Stimulated activated CD8-positive, alpha-beta memory T cell treated with anti-CD3 and anti-CD28 coated beads, Interleukin-4, amount 100 ng/mL, for 48 hours (primary cell): Measurements from ENCODE around the gene DLGAP4.

Source experiments
- DNase-seq: peaks from one replicate; pipeline ENCODE4 v3.0.0-alpha.2; 2020

Gene DLGAP4

DNA sequence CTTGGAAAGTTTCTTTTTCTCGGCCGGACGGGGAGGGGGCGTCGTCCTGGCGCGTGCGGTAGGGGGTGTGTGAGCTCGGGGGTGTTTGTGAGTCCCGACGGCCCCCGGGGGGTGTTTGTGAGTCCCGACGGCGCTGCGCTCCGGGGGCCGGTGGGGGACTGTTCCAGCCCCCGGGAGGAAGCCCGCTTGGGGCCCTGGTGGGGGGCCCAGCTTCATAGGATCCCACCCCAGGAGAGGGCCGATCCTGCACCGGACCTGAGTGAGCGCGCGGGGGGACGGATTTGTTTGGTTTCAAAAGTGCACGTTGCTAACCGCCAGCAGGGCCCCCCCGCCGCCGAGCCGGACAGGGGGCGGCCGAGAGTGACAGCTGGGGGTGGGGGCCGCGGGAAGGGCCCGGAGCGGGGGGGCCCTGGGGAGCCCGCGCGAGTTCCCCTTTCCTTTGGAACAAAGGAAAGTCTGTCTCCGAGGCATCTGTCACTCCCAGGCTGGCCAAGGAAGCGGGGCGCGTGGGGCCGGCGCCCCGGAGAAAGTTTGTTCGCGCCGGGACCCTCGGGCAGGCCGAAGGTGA is 267.7 kb downstream of the DLGAP4 start:
- peak; percentile 53 for DNase-seq

DNA sequence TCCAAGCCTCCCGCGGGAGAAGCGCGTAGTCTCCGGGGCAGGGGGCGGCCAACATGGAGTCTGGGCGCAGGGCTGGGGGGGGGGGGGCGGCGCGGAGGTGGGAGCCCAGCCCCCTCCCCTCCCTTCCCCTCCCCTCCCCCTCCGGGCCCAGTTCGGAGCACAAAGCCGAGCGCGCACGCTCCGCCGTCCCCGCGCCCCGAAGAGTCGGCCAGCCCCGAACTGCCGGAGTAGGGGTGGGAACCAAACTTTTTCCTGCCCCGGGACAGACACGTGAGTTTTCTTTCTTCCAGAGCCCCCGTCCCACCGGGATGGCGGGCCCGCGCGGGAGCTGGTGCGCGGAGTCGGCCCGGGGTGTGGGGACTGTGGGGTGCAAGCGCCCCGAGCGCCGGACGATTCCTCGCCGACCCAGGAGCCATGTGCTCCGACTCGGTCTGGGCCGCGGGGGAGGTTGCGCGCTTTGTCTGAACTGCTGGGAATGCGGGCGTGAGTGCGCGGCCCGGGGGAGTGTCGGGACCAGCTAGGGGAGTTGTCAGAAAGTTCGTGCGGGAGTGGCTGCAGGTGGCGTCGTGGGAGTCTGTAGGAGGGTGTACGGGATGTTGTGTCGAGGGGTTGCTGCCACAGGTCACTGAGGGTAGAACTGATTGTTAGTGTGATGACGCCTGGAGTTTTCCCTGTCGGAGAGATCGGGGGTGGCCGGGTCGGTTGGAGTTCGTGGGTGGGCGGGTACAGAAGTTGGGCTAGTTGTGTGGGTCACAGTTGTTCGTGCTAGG is 268.4 kb downstream of the DLGAP4 start:
- DNase-seq = peak; percentile 63

DNA sequence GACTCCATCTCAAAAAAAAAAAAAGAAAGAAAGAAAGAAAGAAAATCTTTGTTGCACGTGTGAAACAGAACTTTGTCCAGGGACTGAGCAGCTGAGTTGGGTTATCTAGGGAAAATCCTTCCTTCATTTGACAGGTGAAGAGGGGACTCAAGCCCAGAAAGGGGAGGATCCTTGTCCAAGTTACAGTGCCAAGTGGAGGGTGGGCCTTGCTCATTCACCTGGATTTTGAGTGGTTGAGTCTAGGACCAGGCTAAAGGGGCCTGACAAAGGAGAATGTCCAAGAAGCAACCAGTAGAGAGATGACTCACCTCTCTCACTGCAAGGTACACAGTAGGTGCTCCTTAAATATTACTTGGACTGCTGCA is 269.9 kb downstream of the DLGAP4 start:
- DNase-seq = no peak
